ENCODE data around the gene GATD1.

GRCh38 chr11:792535-792821 is 15.2 kb upstream of the GATD1 start:
- TF ChIP-seq POLR2A (IDR thresholded peaks at IDR 0.05), result no peak
- TF ChIP-seq CTCF (IDR thresholded peaks at IDR 0.05), result no peak

All from testis (tissue), 2 donors.